Vagina (tissue), 2 donors: Measurements from ENCODE around the gene CD46.

Source experiments
- POLR2AphosphoS5 ChIP-seq, 2 donors: sonication (generic); formaldehyde crosslinking; IDR thresholded peaks; one replicate each; pipeline ENCODE4 v1.9.0; 2017; ENCODE audit warnings: antibody characterized with exemption in 2 of 2, mild to moderate bottlenecking in 2 of 2, low read depth in 1 of 2; ENCODE audit not compliant: insufficient read depth in 1 of 2
- TF ChIP-seq, protein P1 (sequence below), 3 experiments: fragments of 450-650 bp in 2 of 3; fragments of 200-600 bp in 1 of 3; sonication (generic) in 1 of 3; IDR thresholded peaks; one replicate each; pipeline ENCODE4 v1.5.1; 2017 to 2019; ENCODE audit warnings: antibody characterized with exemption in 3 of 3, mild to moderate bottlenecking in 2 of 3, moderate library complexity in 2 of 3

DNA sequence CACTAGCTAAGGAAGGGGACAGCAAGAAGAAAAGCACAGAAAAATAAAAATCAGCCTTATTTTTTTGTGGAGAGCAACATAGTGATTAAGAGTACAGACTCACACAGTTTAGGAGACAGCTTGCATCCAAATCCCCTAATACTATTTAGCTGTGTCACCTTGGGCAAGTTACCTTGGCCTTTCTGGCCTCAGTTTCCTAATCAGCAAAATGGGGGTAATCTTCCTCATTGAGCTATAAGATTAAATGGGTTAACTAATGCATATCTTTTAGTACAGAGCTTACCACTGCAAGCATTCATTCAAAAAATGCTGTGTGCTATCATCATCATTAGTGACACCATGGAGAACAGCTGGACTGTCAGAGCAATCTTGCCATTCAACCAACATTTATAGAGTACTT is 77.7 kb downstream of the CD46 start:
- TF ChIP-seq, protein P1, sequence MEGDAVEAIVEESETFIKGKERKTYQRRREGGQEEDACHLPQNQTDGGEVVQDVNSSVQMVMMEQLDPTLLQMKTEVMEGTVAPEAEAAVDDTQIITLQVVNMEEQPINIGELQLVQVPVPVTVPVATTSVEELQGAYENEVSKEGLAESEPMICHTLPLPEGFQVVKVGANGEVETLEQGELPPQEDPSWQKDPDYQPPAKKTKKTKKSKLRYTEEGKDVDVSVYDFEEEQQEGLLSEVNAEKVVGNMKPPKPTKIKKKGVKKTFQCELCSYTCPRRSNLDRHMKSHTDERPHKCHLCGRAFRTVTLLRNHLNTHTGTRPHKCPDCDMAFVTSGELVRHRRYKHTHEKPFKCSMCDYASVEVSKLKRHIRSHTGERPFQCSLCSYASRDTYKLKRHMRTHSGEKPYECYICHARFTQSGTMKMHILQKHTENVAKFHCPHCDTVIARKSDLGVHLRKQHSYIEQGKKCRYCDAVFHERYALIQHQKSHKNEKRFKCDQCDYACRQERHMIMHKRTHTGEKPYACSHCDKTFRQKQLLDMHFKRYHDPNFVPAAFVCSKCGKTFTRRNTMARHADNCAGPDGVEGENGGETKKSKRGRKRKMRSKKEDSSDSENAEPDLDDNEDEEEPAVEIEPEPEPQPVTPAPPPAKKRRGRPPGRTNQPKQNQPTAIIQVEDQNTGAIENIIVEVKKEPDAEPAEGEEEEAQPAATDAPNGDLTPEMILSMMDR (IDR thresholded peaks at IDR 0.05), result no peak
- TF ChIP-seq POLR2AphosphoS5 (IDR thresholded peaks at IDR 0.05; ENCODE audit: insufficient read depth in 1 of 2, low read depth in 1 of 2), result no peak
